HG02588 (cell line): Measurements from ENCODE around the gene DRAXIN.

Experiments used
- ATAC-seq: cut with Tn5 transposase; IDR thresholded peaks from one replicate; pipeline ENCODE4 v1.9.1; 2021; ENCODE audit warnings: mild to moderate bottlenecking, moderate library complexity; ENCODE audit not compliant: unreplicated experiment

The DRAXIN gene

GRCh38 chr1:11759791-11760190 is 68.3 kb downstream of the DRAXIN start:
- ATAC-seq, result no peak

GRCh38 chr1:11761285-11761684 is 69.8 kb downstream of the DRAXIN start:
- ATAC-seq, result no peak

- no peak for ATAC-seq
Measured at GRCh38 chr1:11761988-11762406, 70.5 kb downstream of the DRAXIN start, which contains the start of gene C1orf167. C1orf167 (plus strand) TSS chr1:11762193; CDS start chr1:11764401, 2,208 bp downstream.

GRCh38 chr1:11764115-11764514 is 72.6 kb downstream of the DRAXIN start:
- no peak for ATAC-seq

- no peak for ATAC-seq
Measured at GRCh38 chr1:11764519-11764918, 73.0 kb downstream of the DRAXIN start.

- no peak for ATAC-seq
Measured at GRCh38 chr1:11765661-11766428, 74.3 kb downstream of the DRAXIN start.

GRCh38 chr1:11766429-11766776 is 74.9 kb downstream of the DRAXIN start:
- ATAC-seq, result no peak

GRCh38 chr1:11767922-11768704 is 76.6 kb downstream of the DRAXIN start:
- no peak for ATAC-seq

- ATAC-seq, result no peak
Measured at GRCh38 chr1:11768821-11769220, 77.3 kb downstream of the DRAXIN start.

GRCh38 chr1:11769274-11769673 is 77.8 kb downstream of the DRAXIN start:
- no peak for ATAC-seq

- no peak for ATAC-seq
Measured at GRCh38 chr1:11770011-11770410, 78.5 kb downstream of the DRAXIN start.

- no peak for ATAC-seq
Measured at GRCh38 chr1:11771481-11772043, 80.1 kb downstream of the DRAXIN start.

- ATAC-seq, result no peak
Measured at GRCh38 chr1:11772458-11772857, 80.9 kb downstream of the DRAXIN start.

GRCh38 chr1:11774753-11775152 is 83.2 kb downstream of the DRAXIN start:
- ATAC-seq, result no peak
